GM18870 (cell line): ENCODE measurements around the gene SWAP70.
"Not testable (repeated sequence)": the region's sequence is repeated elsewhere in the genome, so short reads cannot be mapped to it uniquely, and the experiment has no call there.

Experiments used
- ATAC-seq: cut with Tn5 transposase; IDR thresholded peaks from one replicate; pipeline ENCODE4 v1.9.1; 2021; ENCODE audit warnings: moderate library complexity; ENCODE audit not compliant: unreplicated experiment

SWAP70 gene

GRCh38 chr11:9663699-9664275, at the start of gene SWAP70:
Gene SWAP70 (plus strand): TSS chr11:9664077. CDS start chr11:9664180, 103 bp downstream.
- peak; percentile 49 for ATAC-seq

GRCh38 chr11:9615031-9615451, 48.8 kb upstream of the SWAP70 start:
- ATAC-seq, result peak; percentile 57

GRCh38 chr11:9616042-9616675, 47.7 kb upstream of the SWAP70 start:
- no peak for ATAC-seq

GRCh38 chr11:9616858-9617257, 47.0 kb upstream of the SWAP70 start:
- ATAC-seq, result no peak

- no peak for ATAC-seq
These were observed 45.9 kb upstream of the SWAP70 start for GRCh38 chr11:9617940-9618339.

- ATAC-seq, result no peak
These were observed 44.9 kb upstream of the SWAP70 start for GRCh38 chr11:9619004-9619403.

GRCh38 chr11:9619971-9620370, 43.9 kb upstream of the SWAP70 start:
- no peak for ATAC-seq

GRCh38 chr11:9622353-9622752, 41.5 kb upstream of the SWAP70 start:
- ATAC-seq, result not testable (repeated sequence)

- not testable (repeated sequence) for ATAC-seq
These were observed 40.8 kb upstream of the SWAP70 start for GRCh38 chr11:9623053-9623452.

- no peak for ATAC-seq
These were observed 39.4 kb upstream of the SWAP70 start for GRCh38 chr11:9624448-9624847.

GRCh38 chr11:9625162-9625561, 38.7 kb upstream of the SWAP70 start:
- no peak for ATAC-seq

- no peak for ATAC-seq
These were observed 38.1 kb upstream of the SWAP70 start for GRCh38 chr11:9625728-9626127.

GRCh38 chr11:9626496-9627394, 37.1 kb upstream of the SWAP70 start:
- no peak for ATAC-seq

- ATAC-seq, result peak; percentile 47
These were observed 34.8 kb upstream of the SWAP70 start for GRCh38 chr11:9629064-9629463.

- ATAC-seq, result no peak
These were observed 30.2 kb upstream of the SWAP70 start for GRCh38 chr11:9633679-9634078.

- no peak for ATAC-seq
These were observed 27.2 kb upstream of the SWAP70 start for GRCh38 chr11:9636691-9637090.

- ATAC-seq, result no peak
These were observed 24.8 kb upstream of the SWAP70 start for GRCh38 chr11:9639099-9639498.

GRCh38 chr11:9639985-9640384, 23.9 kb upstream of the SWAP70 start:
- no peak for ATAC-seq

GRCh38 chr11:9642894-9643293, 21.0 kb upstream of the SWAP70 start:
- ATAC-seq, result no peak

- ATAC-seq, result peak; percentile 85
These were observed 20.1 kb upstream of the SWAP70 start for GRCh38 chr11:9643751-9644150.

GRCh38 chr11:9645881-9646280, 18.0 kb upstream of the SWAP70 start:
- ATAC-seq, result no peak

GRCh38 chr11:9646324-9646723, 17.6 kb upstream of the SWAP70 start:
- no peak for ATAC-seq
